ENCODE measurements around the gene RASSF4.
A peak's percentile ranks its signal among the peaks of the same experiment; 100 is the strongest.

RASSF4 gene

DNA sequence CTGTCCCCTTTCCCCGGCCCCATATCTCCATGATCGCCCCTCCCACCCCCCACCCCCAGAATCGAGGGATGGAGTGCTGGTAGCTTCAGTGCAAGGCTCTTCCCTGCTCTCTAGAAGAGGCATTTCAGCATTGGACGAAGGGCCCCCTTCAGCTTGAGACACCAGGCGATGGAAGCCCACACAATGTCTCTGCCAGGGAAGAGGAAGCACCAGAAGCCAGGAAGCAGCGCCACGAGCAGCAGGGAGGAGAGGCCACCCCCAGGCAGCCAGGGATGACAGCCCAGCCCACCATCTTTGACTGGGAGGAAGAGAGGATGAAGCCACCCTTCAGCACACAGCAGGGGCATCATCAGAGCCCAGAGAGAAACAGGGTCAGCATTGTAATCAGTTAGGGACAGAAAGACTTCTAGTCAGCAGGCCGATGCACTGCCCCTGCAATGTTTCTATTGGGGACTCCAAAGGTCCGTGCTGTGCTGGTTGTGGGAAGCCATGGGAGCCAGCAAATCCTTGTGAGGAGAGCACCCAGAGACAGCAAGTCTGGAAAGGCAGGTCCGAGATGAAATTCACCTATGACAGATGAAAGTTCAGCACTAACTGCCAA lies 32.8 kb upstream of the RASSF4 start:
- peak overlapping the region; percentile 78 for H2AK5ac ChIP-seq (ENCODE audit: low read depth, low read length)
- no peak for DNase-seq (ENCODE audit: low spot score)

DNA sequence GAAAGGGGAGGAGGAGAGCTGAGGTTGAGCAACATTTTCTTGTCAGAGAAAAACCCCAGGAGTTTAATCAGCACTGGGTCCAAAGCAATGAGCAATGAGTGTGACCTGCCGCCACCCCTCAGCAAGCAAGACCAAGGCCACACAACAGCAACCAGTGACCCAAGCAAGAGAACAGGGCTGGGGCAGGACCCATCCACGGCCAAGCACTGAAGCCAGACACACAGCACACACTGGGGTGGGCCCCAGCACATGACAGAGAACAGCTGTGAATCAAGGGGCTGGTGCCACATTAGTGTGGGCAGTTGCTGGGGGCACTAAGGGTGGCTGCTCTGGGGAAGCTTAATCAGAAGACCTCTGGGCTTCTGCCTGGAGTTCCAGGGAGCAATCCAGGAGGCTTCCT lies 32.2 kb upstream of the RASSF4 start:
- peak overlapping the region; percentile 46 for H2BK5ac ChIP-seq (ENCODE audit: low read length)
- no peaks in the 10 kb centered on the region for H3K36me3 ChIP-seq (replicated peaks in 1 of 2; ENCODE audit: control insufficient read depth in 2 of 2, insufficient read depth in 2 of 2, low read length in 2 of 2)
- H2BK120ac ChIP-seq (ENCODE audit: low read depth, low read length) = no peak overlapping the region
- peak overlapping the region; percentile 98 for H2BK15ac ChIP-seq (ENCODE audit: low read length)
- H3K4me2 ChIP-seq (ENCODE audit: insufficient read depth, low read length, poor library complexity, severe bottlenecking) = no peak overlapping the region
- peak overlapping the region; percentile 28 for H3K14ac ChIP-seq (ENCODE audit: low read length)
- peaks cover 3 to 11% of the 10 kb centered on the region in 2 donors for H3K4me1 ChIP-seq (ENCODE audit: control insufficient read depth in 2 of 2, insufficient read depth in 1 of 2, low read depth in 1 of 2, low read length in 2 of 2)
- H3K27ac ChIP-seq (replicated peaks; ENCODE audit: low read length) = no peak overlapping the region
- no peak overlapping the region for H3K9ac ChIP-seq (ENCODE audit: low read depth, low read length, poor library complexity)
- no peak overlapping the region for H3K4ac ChIP-seq (ENCODE audit: low read length)
- peak overlapping the region; percentile 20 for H2AK5ac ChIP-seq (ENCODE audit: low read depth, low read length)
- peak overlapping the region; percentile 33 for H2BK12ac ChIP-seq (ENCODE audit: low read length)
- DNase-seq (ENCODE audit: low spot score) = no peak
- H3K23ac ChIP-seq (ENCODE audit: low read depth, low read length, poor library complexity) = no peak overlapping the region
- H3K4me3 ChIP-seq (ENCODE audit: low read length in 2 of 2) = no peak overlapping the region
- H3K27me3 ChIP-seq (ENCODE audit: control insufficient read depth in 3 of 3, insufficient read depth in 3 of 3, low read depth in 1 of 3, low read length in 3 of 3) = peaks cover 0 to 5% (median 0%) of the 10 kb centered on the region in 3 experiments
- H3K79me1 ChIP-seq (ENCODE audit: low read depth, low read length) = no peaks in the 10 kb centered on the region
- peak overlapping the region; percentile 88 for H3K18ac ChIP-seq (ENCODE audit: low read length)
- no peak overlapping the region for H2AFZ ChIP-seq (ENCODE audit: low read length)
- no CpG with 5 or more reads among the region's 2 CpGs for WGBS, 2 donors (ENCODE audit: extremely low coverage in 2 of 2, insufficient read length in 2 of 2, insufficient replicate concordance in 1 of 2)
- H4K91ac ChIP-seq (ENCODE audit: low read depth, low read length, poor library complexity) = no peak overlapping the region
- H4K8ac ChIP-seq (ENCODE audit: low read depth, low read length) = no peak overlapping the region
- peaks cover 0 to 5% of the 10 kb centered on the region in 2 donors for H3K9me3 ChIP-seq (replicated peaks in 1 of 2; ENCODE audit: control insufficient read depth in 2 of 2, insufficient read depth in 1 of 2, low read depth in 1 of 2, low read length in 2 of 2)

More for the DNA sequence above, 32.8 kb upstream of the RASSF4 start:
- no peak overlapping the region for H3K4me3 ChIP-seq (ENCODE audit: low read length in 2 of 2)
- H2BK12ac ChIP-seq (ENCODE audit: low read length) = no peak overlapping the region
- no peak overlapping the region for H3K14ac ChIP-seq (ENCODE audit: low read length)
- no CpG with 5 or more reads among the region's 10 CpGs for WGBS, 2 donors (ENCODE audit: extremely low coverage in 2 of 2, insufficient read length in 2 of 2, insufficient replicate concordance in 1 of 2)
- H3K18ac ChIP-seq (ENCODE audit: low read length) = peak overlapping the region; percentile 65
- H2BK120ac ChIP-seq (ENCODE audit: low read depth, low read length) = no peak overlapping the region
- peaks cover 3 to 11% of the 10 kb centered on the region in 2 donors for H3K4me1 ChIP-seq (ENCODE audit: control insufficient read depth in 2 of 2, insufficient read depth in 1 of 2, low read depth in 1 of 2, low read length in 2 of 2)
- no peak overlapping the region for H2AFZ ChIP-seq (ENCODE audit: low read length)
- no peak overlapping the region for H3K27ac ChIP-seq (replicated peaks; ENCODE audit: low read length)
- peak overlapping the region; percentile 46 for H2BK5ac ChIP-seq (ENCODE audit: low read length)
- H3K9ac ChIP-seq (ENCODE audit: low read depth, low read length, poor library complexity) = no peak overlapping the region
- no peak overlapping the region for H4K8ac ChIP-seq (ENCODE audit: low read depth, low read length)
- no peaks in the 10 kb centered on the region for H3K36me3 ChIP-seq (replicated peaks in 1 of 2; ENCODE audit: control insufficient read depth in 2 of 2, insufficient read depth in 2 of 2, low read length in 2 of 2)
- H3K4me2 ChIP-seq (ENCODE audit: insufficient read depth, low read length, poor library complexity, severe bottlenecking) = no peak overlapping the region
- peaks cover 0 to 5% (median 0%) of the 10 kb centered on the region in 3 experiments for H3K27me3 ChIP-seq (ENCODE audit: control insufficient read depth in 3 of 3, insufficient read depth in 3 of 3, low read depth in 1 of 3, low read length in 3 of 3)
- H3K9me3 ChIP-seq (replicated peaks in 1 of 2; ENCODE audit: control insufficient read depth in 2 of 2, insufficient read depth in 1 of 2, low read depth in 1 of 2, low read length in 2 of 2) = peaks cover 0 to 5% of the 10 kb centered on the region in 2 donors
- H3K23ac ChIP-seq (ENCODE audit: low read depth, low read length, poor library complexity) = peak overlapping the region; percentile 52
- no peak overlapping the region for H3K4ac ChIP-seq (ENCODE audit: low read length)
- no peak overlapping the region for H4K91ac ChIP-seq (ENCODE audit: low read depth, low read length, poor library complexity)
- peak overlapping the region; percentile 27 for H2BK15ac ChIP-seq (ENCODE audit: low read length)
- H3K79me1 ChIP-seq (ENCODE audit: low read depth, low read length) = no peaks in the 10 kb centered on the region

DNA sequence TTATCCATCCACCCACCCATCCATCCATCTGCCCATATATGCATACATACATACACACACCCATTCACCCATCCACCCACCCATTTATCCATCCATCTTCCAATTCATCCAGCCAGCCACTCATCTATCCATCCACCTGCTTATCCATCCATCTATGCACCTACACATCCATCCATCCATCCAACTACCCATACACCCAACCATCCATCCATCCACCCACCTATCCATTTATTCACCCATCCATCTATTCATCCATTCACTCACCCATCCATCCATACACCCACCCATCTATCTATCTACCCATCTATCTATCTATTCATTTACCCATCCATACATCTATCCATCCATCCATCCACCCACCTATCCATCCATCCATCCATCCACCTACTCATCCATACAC lies 31.1 kb upstream of the RASSF4 start:
- H2BK120ac ChIP-seq (ENCODE audit: low read depth, low read length) = no peak overlapping the region
- no peaks in the 10 kb centered on the region for H3K36me3 ChIP-seq (replicated peaks in 1 of 2; ENCODE audit: control insufficient read depth in 2 of 2, insufficient read depth in 2 of 2, low read length in 2 of 2)
- H3K79me1 ChIP-seq (ENCODE audit: low read depth, low read length) = no peaks in the 10 kb centered on the region

DNA sequence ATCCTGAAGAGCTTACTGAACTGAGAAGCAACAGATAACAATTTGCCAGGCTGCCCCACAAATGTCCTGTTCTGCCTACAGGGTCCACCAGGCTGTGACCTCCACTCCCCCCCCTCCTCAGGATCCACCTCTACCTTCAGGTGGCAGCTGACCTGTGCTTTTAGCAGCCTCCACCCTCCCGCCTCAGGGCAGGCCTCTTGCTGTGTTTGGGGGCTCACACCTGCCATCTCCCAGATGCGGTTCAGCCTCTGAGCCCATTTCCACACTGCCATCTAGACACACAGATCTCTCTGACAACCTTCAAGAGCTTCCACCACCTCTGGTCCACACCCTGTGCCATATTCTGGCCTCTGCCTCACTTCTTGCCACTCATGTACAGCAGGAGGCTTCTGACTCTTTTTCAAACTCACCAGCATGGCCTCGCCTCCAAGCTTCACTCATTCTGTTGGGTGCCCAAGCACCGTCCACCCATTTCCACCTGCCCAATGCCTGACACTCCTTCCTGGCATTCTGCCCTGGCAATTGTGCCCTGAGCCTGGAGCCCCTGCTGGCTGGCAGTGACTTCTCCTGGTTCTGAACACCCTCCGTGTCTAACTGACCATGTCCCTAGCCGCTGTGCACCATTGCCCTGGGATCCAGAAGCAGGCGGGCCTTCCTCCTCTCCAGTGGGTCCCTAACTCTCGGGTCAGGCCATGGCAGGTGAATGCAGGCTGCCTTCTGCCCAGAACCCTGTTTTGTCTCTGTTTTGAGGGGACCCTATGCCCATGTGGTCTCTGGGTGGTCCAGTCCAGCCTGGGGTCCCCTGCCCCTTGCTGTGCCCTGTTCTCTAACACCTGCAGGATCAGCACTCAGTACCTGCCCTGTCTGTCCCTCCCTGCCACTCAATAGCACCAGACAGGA lies 30.0 kb upstream of the RASSF4 start:
- H3K79me1 ChIP-seq (ENCODE audit: low read depth, low read length) = no peaks in the 10 kb centered on the region
- no CpG with 5 or more reads among the region's 8 CpGs for WGBS, 2 donors (ENCODE audit: extremely low coverage in 2 of 2, insufficient read length in 2 of 2, insufficient replicate concordance in 1 of 2)
- H2AK5ac ChIP-seq (ENCODE audit: low read depth, low read length) = no peak overlapping the region
- H3K4ac ChIP-seq (ENCODE audit: low read length) = no peak overlapping the region
- H2BK5ac ChIP-seq (ENCODE audit: low read length) = no peak overlapping the region
- no peak overlapping the region for H2AFZ ChIP-seq (ENCODE audit: low read length)
- peaks cover 0 to 5% (median 0%) of the 10 kb centered on the region in 3 experiments for H3K27me3 ChIP-seq (ENCODE audit: control insufficient read depth in 3 of 3, insufficient read depth in 3 of 3, low read depth in 1 of 3, low read length in 3 of 3)
- no peak overlapping the region for H4K91ac ChIP-seq (ENCODE audit: low read depth, low read length, poor library complexity)
- no peak overlapping the region for H3K23ac ChIP-seq (ENCODE audit: low read depth, low read length, poor library complexity)
- no peak overlapping the region for H3K4me3 ChIP-seq (ENCODE audit: low read length in 2 of 2)
- H2BK120ac ChIP-seq (ENCODE audit: low read depth, low read length) = peak overlapping the region; percentile 43
- no peak overlapping the region for H3K4me2 ChIP-seq (ENCODE audit: insufficient read depth, low read length, poor library complexity, severe bottlenecking)
- no peak overlapping the region for H2BK15ac ChIP-seq (ENCODE audit: low read length)
- H2BK12ac ChIP-seq (ENCODE audit: low read length) = no peak overlapping the region
- DNase-seq (ENCODE audit: low spot score) = no peak
- no peak overlapping the region for H3K9ac ChIP-seq (ENCODE audit: low read depth, low read length, poor library complexity)
- no peaks in the 10 kb centered on the region for H3K36me3 ChIP-seq (replicated peaks in 1 of 2; ENCODE audit: control insufficient read depth in 2 of 2, insufficient read depth in 2 of 2, low read length in 2 of 2)
- peaks cover 3 to 8% of the 10 kb centered on the region in 2 donors for H3K4me1 ChIP-seq (ENCODE audit: control insufficient read depth in 2 of 2, insufficient read depth in 1 of 2, low read depth in 1 of 2, low read length in 2 of 2)
- no peak overlapping the region for H4K8ac ChIP-seq (ENCODE audit: low read depth, low read length)
- H3K14ac ChIP-seq (ENCODE audit: low read length) = no peak overlapping the region
- H3K18ac ChIP-seq (ENCODE audit: low read length) = peak overlapping the region; percentile 49
- H3K27ac ChIP-seq (replicated peaks; ENCODE audit: low read length) = no peak overlapping the region
- peaks cover 0 to 5% of the 10 kb centered on the region in 2 donors for H3K9me3 ChIP-seq (replicated peaks in 1 of 2; ENCODE audit: control insufficient read depth in 2 of 2, insufficient read depth in 1 of 2, low read depth in 1 of 2, low read length in 2 of 2)

More for the DNA sequence above, 31.1 kb upstream of the RASSF4 start:
- no peak overlapping the region for H3K18ac ChIP-seq (ENCODE audit: low read length)
- no peak overlapping the region for H2BK15ac ChIP-seq (ENCODE audit: low read length)
- no peak for DNase-seq (ENCODE audit: low spot score)
- H3K23ac ChIP-seq (ENCODE audit: low read depth, low read length, poor library complexity) = no peak overlapping the region
- H3K4ac ChIP-seq (ENCODE audit: low read length) = no peak overlapping the region
- H2BK12ac ChIP-seq (ENCODE audit: low read length) = no peak overlapping the region
- H3K9me3 ChIP-seq (replicated peaks in 1 of 2; ENCODE audit: control insufficient read depth in 2 of 2, insufficient read depth in 1 of 2, low read depth in 1 of 2, low read length in 2 of 2) = peaks cover 0 to 5% of the 10 kb centered on the region in 2 donors
- no peak overlapping the region for H3K14ac ChIP-seq (ENCODE audit: low read length)
- no peak overlapping the region for H2AK5ac ChIP-seq (ENCODE audit: low read depth, low read length)
- no peak overlapping the region for H3K4me2 ChIP-seq (ENCODE audit: insufficient read depth, low read length, poor library complexity, severe bottlenecking)
- H2AFZ ChIP-seq (ENCODE audit: low read length) = no peak overlapping the region
- no peak overlapping the region for H3K4me3 ChIP-seq (ENCODE audit: low read length in 2 of 2)
- no peak overlapping the region for H2BK5ac ChIP-seq (ENCODE audit: low read length)
- peaks cover 3 to 13% of the 10 kb centered on the region in 2 donors for H3K4me1 ChIP-seq (ENCODE audit: control insufficient read depth in 2 of 2, insufficient read depth in 1 of 2, low read depth in 1 of 2, low read length in 2 of 2)
- no peak overlapping the region for H4K8ac ChIP-seq (ENCODE audit: low read depth, low read length)
- no peak overlapping the region for H3K9ac ChIP-seq (ENCODE audit: low read depth, low read length, poor library complexity)
- no peak overlapping the region for H3K27ac ChIP-seq (replicated peaks; ENCODE audit: low read length)
- H4K91ac ChIP-seq (ENCODE audit: low read depth, low read length, poor library complexity) = no peak overlapping the region
- H3K27me3 ChIP-seq (ENCODE audit: control insufficient read depth in 3 of 3, insufficient read depth in 3 of 3, low read depth in 1 of 3, low read length in 3 of 3) = peaks cover 0 to 5% (median 0%) of the 10 kb centered on the region in 3 experiments
